CD14-positive monocyte (primary cell): Measurements from ENCODE around the gene FDX2. TPM values are rescaled to one million over a fixed set of nuclear protein-coding genes. Genes with fewer than 3 reads are reported as not detected.

Experiments
- DNase-seq, 3 donors: peaks; one replicate each; pipeline ENCODE4 v3.0.0-alpha.2; 2011 to 2022
- H2AFZ ChIP-seq: 2 replicates; pipeline ENCODE4 v1.6.0; 2012; ENCODE audit warnings: mild to moderate bottlenecking, low read depth, low read length, inconsistent platforms; ENCODE audit not compliant: insufficient read depth, poor library complexity, severe bottlenecking
- H3K27ac ChIP-seq, 2 donors: 1 replicate in 1 of 2; 2 replicates in 1 of 2; pipeline ENCODE4 v1.5.1; 2012 to 2013; ENCODE audit warnings: low read length in 2 of 2, control low read depth in 1 of 2, inconsistent platforms in 1 of 2, low read depth in 1 of 2, mild to moderate bottlenecking in 1 of 2
- H3K27me3 ChIP-seq, 2 donors: one replicate each; pipeline versions ENCODE4 v1.6.0 to v1.6.1; 2011 to 2013; ENCODE audit warnings: low read length in 2 of 2; ENCODE audit not compliant: control insufficient read depth in 2 of 2, insufficient read depth in 2 of 2
- H3K36me3 ChIP-seq, 2 donors: replicated peaks in 1 of 2; 1 replicate in 1 of 2; 2 replicates in 1 of 2; pipeline versions ENCODE4 v1.5.1 to v1.6.1; 2012 to 2013; ENCODE audit warnings: low read length in 2 of 2, control low read depth in 1 of 2, inconsistent platforms in 1 of 2, mild to moderate bottlenecking in 1 of 2; ENCODE audit not compliant: insufficient read depth in 2 of 2, control insufficient read depth in 1 of 2
- H3K4me1 ChIP-seq, 2 donors: 1 replicate in 1 of 2; 2 replicates in 1 of 2; pipeline versions ENCODE4 v1.5.1 to v1.6.1; 2012 to 2013; ENCODE audit warnings: low read length in 2 of 2, control low read depth in 1 of 2, inconsistent platforms in 1 of 2, mild to moderate bottlenecking in 1 of 2, moderate library complexity in 1 of 2; ENCODE audit not compliant: insufficient read depth in 2 of 2, control insufficient read depth in 1 of 2
- H3K4me2 ChIP-seq: replicated peaks from 2 replicates; pipeline ENCODE3; 2012; ENCODE audit warnings: low read length, moderate library complexity, mild to moderate bottlenecking; ENCODE audit not compliant: poor library complexity, severe bottlenecking; ENCODE audit errors: extremely low read depth
- H3K4me3 ChIP-seq, 3 experiments: fragments of 200-600 bp in 1 of 3; sonication (generic) in 1 of 3; replicated peaks in 1 of 3; 1 replicate in 2 of 3; 2 replicates in 1 of 3; pipeline ENCODE4 v1.5.1; 2011 to 2013; ENCODE audit warnings: low read length in 3 of 3, mild to moderate bottlenecking in 3 of 3, control low read depth in 2 of 3, low read depth in 2 of 3, inconsistent platforms in 1 of 3, moderate library complexity in 1 of 3
- H3K79me2 ChIP-seq: 2 replicates; pipeline ENCODE4 v1.6.0; 2012; ENCODE audit warnings: mild to moderate bottlenecking, control low read depth, inconsistent platforms, low read length, moderate library complexity; ENCODE audit not compliant: insufficient read depth
- H3K9ac ChIP-seq: 2 replicates; pipeline ENCODE4 v1.6.0; 2017; ENCODE audit warnings: low read length, mild to moderate bottlenecking; ENCODE audit not compliant: insufficient read depth, poor library complexity, severe bottlenecking
- H3K9me3 ChIP-seq, 2 donors: replicated peaks in 1 of 2; 1 replicate in 1 of 2; 2 replicates in 1 of 2; pipeline versions ENCODE4 v1.5.1 to v1.6.1; 2012 to 2013; ENCODE audit warnings: low read length in 2 of 2, control low read depth in 1 of 2; ENCODE audit not compliant: control insufficient read depth in 1 of 2, insufficient read depth in 1 of 2
- H4K20me1 ChIP-seq: 2 replicates; pipeline ENCODE4 v1.6.0; 2012; ENCODE audit warnings: mild to moderate bottlenecking, low read length, control low read depth, moderate library complexity; ENCODE audit not compliant: insufficient read depth
- H3K27ac Mint-ChIP-seq, 7 donors: one replicate each; pipeline ENCODE4 v1.8.0; 2020; ENCODE audit warnings: mild to moderate bottlenecking in 7 of 7, mixed read lengths in 7 of 7, moderate library complexity in 6 of 7, inconsistent platforms in 2 of 7
- H3K27me3 Mint-ChIP-seq, 3 donors: one replicate each; pipeline ENCODE4 v1.8.0; 2021 to 2022; ENCODE audit warnings: low read depth in 3 of 3, mild to moderate bottlenecking in 3 of 3, mixed read lengths in 3 of 3, moderate library complexity in 3 of 3, inconsistent platforms in 1 of 3
- H3K36me3 Mint-ChIP-seq, 2 donors: one replicate each; pipeline ENCODE4 v1.8.0; 2020; ENCODE audit warnings: mixed read lengths in 2 of 2, inconsistent platforms in 1 of 2, mild to moderate bottlenecking in 1 of 2
- H3K4me1 Mint-ChIP-seq: one replicate; pipeline ENCODE4 v1.8.0; 2020; ENCODE audit warnings: mild to moderate bottlenecking, mixed read lengths
- H3K4me3 Mint-ChIP-seq, 2 donors: one replicate each; pipeline ENCODE4 v1.8.0; 2020; ENCODE audit warnings: mild to moderate bottlenecking in 2 of 2, mixed read lengths in 2 of 2, moderate library complexity in 1 of 2
- H3K9me3 Mint-ChIP-seq, 7 donors: one replicate each; pipeline ENCODE4 v1.8.0; 2020 to 2022; ENCODE audit warnings: mixed read lengths in 7 of 7, mild to moderate bottlenecking in 6 of 7, moderate library complexity in 6 of 7, inconsistent platforms in 2 of 7
- WGBS: methylation state at CpG from one replicate; pipeline ENCODE4 v1.1.5; 2013; ENCODE audit warnings: missing lambda C conversion rate; ENCODE audit not compliant: insufficient coverage; 5-methylcytosine and 5-hydroxymethylcytosine counted together
- intact Hi-C, 2 donors: fragments of 100-400 bp; cut with micrococcal nuclease; formaldehyde crosslinking; loops; one replicate each; pipeline versions ENCODE4 v1.15.0 to v1.15.1; 2023
- polyA plus RNA-seq, 3 donors: library from polyadenylated mRNA; depleted of rRNA in 1 of 3; unstranded in 2 of 3; stranded (reverse) in 1 of 3; fragments of 300-500 nt in 2 of 3; fragments of >200 nt in 1 of 3; fragmentation: Illumina TruSeq in 2 of 3; gene quantifications; 1 replicate in 2 of 3; 2 replicates in 1 of 3; pipeline ENCODE4 v1.2.3, GENCODE V29; 2012 to 2021
- TF ChIP-seq, protein P1 (sequence below): fragments of 200-600 bp; IDR thresholded peaks from one replicate; pipeline ENCODE4 v1.8.0; 2022; ENCODE audit warnings: antibody characterized with exemption, mild to moderate bottlenecking

Gene FDX2
- polyA plus RNA-seq, 3 donors, result 5.5 to 6.8 (median 6.7) TPM

DNA sequence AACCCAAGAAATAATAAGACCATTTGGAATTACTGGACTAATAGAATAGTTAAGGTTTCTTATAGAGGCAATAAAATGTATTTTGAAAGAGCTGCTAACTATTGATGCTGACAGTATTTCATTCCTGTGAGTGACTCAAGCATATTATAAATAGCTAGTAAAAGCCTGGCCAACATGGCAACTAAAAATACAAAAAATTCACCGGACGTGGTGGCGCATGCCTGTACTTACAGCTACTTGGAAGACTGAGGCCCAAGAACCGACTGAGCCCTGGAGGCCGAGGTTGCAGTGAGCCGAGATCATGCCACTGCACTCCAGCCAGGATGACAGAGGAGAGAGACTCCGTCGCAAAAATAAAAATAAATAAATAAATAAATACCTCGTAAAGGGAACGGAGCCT lies 29.0 kb upstream of the FDX2 start:
- no peak overlapping the region for H3K4me3 Mint-ChIP-seq
- no peaks in the 10 kb centered on the region for H3K79me2 ChIP-seq
- H3K9ac ChIP-seq, result no peak overlapping the region
- no peaks in the 10 kb centered on the region for H3K9me3 ChIP-seq
- H3K4me3 ChIP-seq, result no peak overlapping the region
- peaks cover 0 to 2% (median 0%) of the 10 kb centered on the region in 7 donors for H3K9me3 Mint-ChIP-seq
- no peak overlapping the region for H3K4me2 ChIP-seq
- DNase-seq, result no peak
- H3K27ac Mint-ChIP-seq, result peak overlapping the region; percentile 45 to 99 (median 62)
- TF ChIP-seq, protein P1, sequence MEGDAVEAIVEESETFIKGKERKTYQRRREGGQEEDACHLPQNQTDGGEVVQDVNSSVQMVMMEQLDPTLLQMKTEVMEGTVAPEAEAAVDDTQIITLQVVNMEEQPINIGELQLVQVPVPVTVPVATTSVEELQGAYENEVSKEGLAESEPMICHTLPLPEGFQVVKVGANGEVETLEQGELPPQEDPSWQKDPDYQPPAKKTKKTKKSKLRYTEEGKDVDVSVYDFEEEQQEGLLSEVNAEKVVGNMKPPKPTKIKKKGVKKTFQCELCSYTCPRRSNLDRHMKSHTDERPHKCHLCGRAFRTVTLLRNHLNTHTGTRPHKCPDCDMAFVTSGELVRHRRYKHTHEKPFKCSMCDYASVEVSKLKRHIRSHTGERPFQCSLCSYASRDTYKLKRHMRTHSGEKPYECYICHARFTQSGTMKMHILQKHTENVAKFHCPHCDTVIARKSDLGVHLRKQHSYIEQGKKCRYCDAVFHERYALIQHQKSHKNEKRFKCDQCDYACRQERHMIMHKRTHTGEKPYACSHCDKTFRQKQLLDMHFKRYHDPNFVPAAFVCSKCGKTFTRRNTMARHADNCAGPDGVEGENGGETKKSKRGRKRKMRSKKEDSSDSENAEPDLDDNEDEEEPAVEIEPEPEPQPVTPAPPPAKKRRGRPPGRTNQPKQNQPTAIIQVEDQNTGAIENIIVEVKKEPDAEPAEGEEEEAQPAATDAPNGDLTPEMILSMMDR, result no peak
- WGBS, result 94% methylated on average over 4 of the region's 10 CpGs
- intact Hi-C loops, result loop anchor here in 1 of 2 donors (2.0 to 5.0 kb wide), 2 partner anchors 38 to 74 kb away; partner anchors contain the start of genes ICAM1 and TYK2
- H3K27me3 ChIP-seq, result no peaks in the 10 kb centered on the region
- H3K4me1 ChIP-seq, result peaks cover 38 to 40% of the 10 kb centered on the region in 2 donors
- H4K20me1 ChIP-seq, result no peaks in the 10 kb centered on the region
- peaks cover 2 to 8% of the 10 kb centered on the region in 2 donors for H3K36me3 Mint-ChIP-seq
- H3K27ac ChIP-seq, result peak overlapping the region in 1 of 2 donors; percentile 96
- H3K36me3 ChIP-seq, result peaks cover 2 to 3% of the 10 kb centered on the region in 2 donors
- H3K27me3 Mint-ChIP-seq, result peaks cover 0 to 5% (median 1%) of the 10 kb centered on the region in 3 donors
- H3K4me1 Mint-ChIP-seq, result peaks cover 31% of the 10 kb centered on the region
- H2AFZ ChIP-seq, result no peak overlapping the region

DNA sequence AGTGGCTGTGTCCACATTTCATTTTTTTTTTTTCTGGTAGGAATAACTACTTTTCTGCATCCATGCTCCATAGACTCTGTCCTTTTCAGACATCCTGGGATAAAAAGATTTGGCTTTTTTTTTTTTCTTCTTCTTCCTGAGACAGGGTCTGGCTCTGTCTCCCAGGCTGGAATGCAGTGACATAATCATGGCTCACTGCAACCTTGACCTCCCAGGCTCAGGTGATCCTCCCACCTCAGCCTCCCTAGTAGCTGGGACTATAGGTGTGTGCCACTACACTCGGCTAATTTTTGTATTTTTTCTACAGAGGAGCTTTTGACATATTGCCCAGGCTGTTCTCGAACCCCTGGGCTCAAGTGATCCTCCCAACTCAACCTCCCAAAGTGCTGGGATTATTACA lies 27.7 kb upstream of the FDX2 start:
- Histone ChIP-seq H3K4me3 (no peak overlapping the region), H3K27ac (no peak overlapping the region), H3K36me3 (no peaks in the 10 kb centered on the region), H3K27me3 (no peaks in the 10 kb centered on the region), H3K79me2 (peaks cover 10% of the 10 kb centered on the region), H2AFZ (no peak overlapping the region), H4K20me1 (no peaks in the 10 kb centered on the region), H3K9ac (no peak overlapping the region), H3K9me3 (no peaks in the 10 kb centered on the region), H3K4me2 (no peak overlapping the region), H3K4me1 (peaks cover 51 to 52% of the 10 kb centered on the region in 2 donors)
- Mint-ChIP-seq H3K36me3 (peaks cover under 1 to 4% of the 10 kb centered on the region in 2 donors), H3K9me3 (peaks cover 0 to 2% (median 0%) of the 10 kb centered on the region in 7 donors), H3K4me3 (peak overlapping the region in 1 of 2 donors; percentile 16), H3K27me3 (peaks cover 0 to 7% (median 4%) of the 10 kb centered on the region in 3 donors), H3K27ac (peak overlapping the region in 3 of 7 donors; percentile 22 to 45 (median 25)), H3K4me1 (peaks cover 44% of the 10 kb centered on the region)
- WGBS, result no CpG with 5 or more reads among the region's 2 CpGs
- TF ChIP-seq, protein P1, result no peak
- intact Hi-C loops, result no loop called here
- DNase-seq, result no peak
